ENCODE data around the gene AMOTL1. TPM values are rescaled to one million over a fixed set of nuclear protein-coding genes. Genes with fewer than 3 reads are reported as not detected.

AMOTL1 gene
- total and polyA plus RNA-seq, 2 of the 8 experiments (the other 6 are each of a cell fraction or from before 2014, with no cell fraction given), result 9.0 to 27.6 TPM

- no peak overlapping the region for H3K18ac ChIP-seq (ENCODE audit: extremely low read depth, low read length)
- CTCF ChIA-PET (ENCODE audit: partially characterized antibody), result interaction anchor here (0.8 to 0.9 kb wide), 2 partner anchors 12 to 330 kb away, joined by 3 read pairs; no protein-coding TSS in a partner anchor
- no peak overlapping the region for H2BK12ac ChIP-seq (ENCODE audit: low read depth, low read length)
- H3K79me2 ChIP-seq (ENCODE audit: control insufficient read depth in 1 of 2, insufficient read depth in 2 of 2, low read length in 2 of 2), result no peaks in the 10 kb centered on the region
- H4K8ac ChIP-seq (ENCODE audit: extremely low read depth, insufficient read depth, low read length), result no peak overlapping the region
- no peak overlapping the region for H3K27ac ChIP-seq (ENCODE audit: low read depth, low read length)
- POLR2A ChIA-PET (ENCODE audit: partially characterized antibody), result no interaction called here
- H3K9ac ChIP-seq (replicated peaks in 1 of 4; ENCODE audit: extremely low read depth in 1 of 4, low read depth in 3 of 4, low read length in 3 of 4), result no peak overlapping the region
- H3K23ac ChIP-seq (ENCODE audit: insufficient read length), result no peak overlapping the region
- H3K4me2 ChIP-seq (ENCODE audit: insufficient read depth in 1 of 2, low read depth in 2 of 2, low read length in 2 of 2), result no peak overlapping the region
- H3K27me3 ChIP-seq (replicated peaks in 1 of 4; ENCODE audit: control insufficient read depth in 3 of 4, extremely low read depth in 1 of 4, insufficient read depth in 3 of 4, low read length in 3 of 4), result no peaks in the 10 kb centered on the region
- H2BK120ac ChIP-seq (replicated peaks; ENCODE audit: low read depth, low read length), result no peak overlapping the region
- no peak overlapping the region for H3K56ac ChIP-seq (replicated peaks; ENCODE audit: insufficient read length, low read depth, low read length)
- no peak overlapping the region for H2BK20ac ChIP-seq (ENCODE audit: low read length)
- H3K4ac ChIP-seq (replicated peaks; ENCODE audit: insufficient read length, low read depth, low read length), result no peak overlapping the region
- H4K91ac ChIP-seq (replicated peaks; ENCODE audit: insufficient read length, low read length), result no peak overlapping the region
- TF ChIP-seq, protein P1, sequence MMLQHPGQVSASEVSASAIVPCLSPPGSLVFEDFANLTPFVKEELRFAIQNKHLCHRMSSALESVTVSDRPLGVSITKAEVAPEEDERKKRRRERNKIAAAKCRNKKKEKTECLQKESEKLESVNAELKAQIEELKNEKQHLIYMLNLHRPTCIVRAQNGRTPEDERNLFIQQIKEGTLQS (IDR thresholded peaks at IDR 0.05; ENCODE audit: insufficient read depth, low read depth, low read length), result no peak
- no peak for TF ChIP-seq CBX5 (IDR thresholded peaks at IDR 0.05; ENCODE audit: low read depth, low read length)
- no peaks in the 10 kb centered on the region for H3K79me1 ChIP-seq (ENCODE audit: low read depth, low read length)
- no peak overlapping the region for H2AK5ac ChIP-seq (ENCODE audit: low read depth, low read length)
- peaks cover 4 to 26% (median 8%) of the 10 kb centered on the region in 4 experiments; a peak in 4 of 8 replicates for H3K36me3 ChIP-seq (ENCODE audit: control insufficient read depth in 2 of 4, insufficient read depth in 4 of 4, low read length in 3 of 4)
- H2BK15ac ChIP-seq (ENCODE audit: low read length), result no peak overlapping the region
- H3K4me1 ChIP-seq (replicated peaks in 1 of 4; ENCODE audit: control insufficient read depth in 3 of 4, insufficient read depth in 4 of 4, low read length in 3 of 4), result no peaks in the 10 kb centered on the region
- FAIRE-seq, result no peak
- H3K4me3 ChIP-seq (ENCODE audit: extremely low read depth in 1 of 4, insufficient read depth in 2 of 4, low read depth in 3 of 4, low read length in 4 of 4), result no peak overlapping the region
- no peak overlapping the region for H2BK5ac ChIP-seq (ENCODE audit: low read depth, low read length)
- H2AFZ ChIP-seq (ENCODE audit: low read length), result no peak overlapping the region
- H3K14ac ChIP-seq (ENCODE audit: insufficient read length), result no peak overlapping the region
- no peak overlapping the region for H4K5ac ChIP-seq (ENCODE audit: insufficient read length, low read depth, low read length)
- H4K20me1 ChIP-seq (replicated peaks in 1 of 2; ENCODE audit: control insufficient read depth in 1 of 2, insufficient read depth in 2 of 2, low read length in 2 of 2), result no peaks in the 10 kb centered on the region
- DNase-seq (ENCODE audit: low read depth in 1 of 2, low spot score in 2 of 2), result no peak
- 92 to 100% methylated on average over 1 to 9 of the region's 9 CpGs for WGBS, 2 experiments (ENCODE audit: extremely low coverage in 1 of 2, insufficient coverage in 1 of 2, insufficient read length in 1 of 2, insufficient replicate concordance in 2 of 2, low coverage in 1 of 2, low lambda C conversion rate in 2 of 2, missing lambda C conversion rate in 1 of 2)
- no peaks in the 10 kb centered on the region for H3K9me3 ChIP-seq (ENCODE audit: insufficient read depth in 2 of 2, low read depth in 1 of 2, low read length in 1 of 2)
- H3K23me2 ChIP-seq (ENCODE audit: low read depth, low read length), result no peaks in the 10 kb centered on the region
Observed at GRCh38 chr11:94849839-94850238, 81.7 kb downstream of the AMOTL1 start.
